Measurements from ENCODE around the gene PLA2G5.

GRCh38 chr1:20134995-20135394, 65.0 kb downstream of the PLA2G5 start:
- TF ChIP-seq CTCF (IDR thresholded peaks at IDR 0.05) (no peak), POLR2A (IDR thresholded peaks at IDR 0.05) (no peak)
